H1 (cell line): ENCODE results near the gene ZIC1. TPM values are rescaled to one million over a fixed set of nuclear protein-coding genes. Genes with fewer than 3 reads are reported as not detected.

Experiments
- CTCF ChIA-PET: fragments of 300-600 bp; sonication (Branson Sonifier 250); formaldehyde crosslinking; loops from one replicate; lab custom pipeline; 2021; ENCODE audit not compliant: partially characterized antibody; lab: Charles Lee
- POLR2A ChIA-PET: fragments of 300-600 bp; sonication (Branson Sonifier 250); formaldehyde crosslinking; loops from one replicate; lab custom pipeline; 2021; ENCODE audit warnings: inconsistent platforms; ENCODE audit not compliant: partially characterized antibody; lab: Charles Lee
- DNase-seq, 2 experiments: peaks; one replicate each; pipeline versions ENCODE4 v3.0.0 to v3.0.0-alpha.2; 2010 to 2022; ENCODE audit warnings: low spot score in 2 of 2, low read depth in 1 of 2, mixed read lengths in 1 of 2
- FAIRE-seq: peaks from 2 replicates; lab custom pipeline; 2011; peaks lifted over from hg19 to GRCh38; lab: Jason Lieb, UNC
- H2AFZ ChIP-seq: 2 replicates; pipeline ENCODE4 v1.8.1; 2012; ENCODE audit warnings: low read length, inconsistent platforms
- H2AK5ac ChIP-seq: 2 replicates; pipeline ENCODE4 v1.6.1; 2013; ENCODE audit warnings: low read depth, low read length
- H2BK120ac ChIP-seq: replicated peaks from 2 replicates; pipeline ENCODE3; 2013; ENCODE audit warnings: low read depth, low read length, inconsistent platforms
- H2BK12ac ChIP-seq: 2 replicates; pipeline ENCODE4 v1.6.1; 2013; ENCODE audit warnings: low read depth, low read length
- H2BK15ac ChIP-seq: 2 replicates; pipeline ENCODE4 v1.6.1; 2013; ENCODE audit warnings: low read length
- H2BK20ac ChIP-seq: 2 replicates; pipeline ENCODE4 v1.6.1; 2013; ENCODE audit warnings: low read length
- H2BK5ac ChIP-seq: 2 replicates; pipeline ENCODE4 v1.6.1; 2013; ENCODE audit warnings: low read depth, low read length
- H3K14ac ChIP-seq: 2 replicates; pipeline ENCODE4 v1.6.1; 2013; ENCODE audit warnings: inconsistent platforms; ENCODE audit not compliant: insufficient read length
- H3K18ac ChIP-seq: 2 replicates; pipeline ENCODE4 v1.6.1; 2013; ENCODE audit warnings: low read length; ENCODE audit errors: extremely low read depth
- H3K23ac ChIP-seq: 2 replicates; pipeline ENCODE4 v1.6.1; 2013; ENCODE audit warnings: inconsistent platforms; ENCODE audit not compliant: insufficient read length
- H3K23me2 ChIP-seq: 2 replicates; pipeline ENCODE4 v1.6.1; 2013; ENCODE audit warnings: low read depth, low read length
- H3K27ac ChIP-seq: 2 replicates; pipeline ENCODE4 v1.6.1; 2011; ENCODE audit warnings: low read depth, low read length, inconsistent platforms
- H3K27me3 ChIP-seq, 4 experiments: replicated peaks in 1 of 4; 1 replicate in 1 of 4; 2 replicates in 3 of 4; pipeline versions ENCODE4 v1.6.1 to v1.8.1; 2011 to 2013; ENCODE audit warnings: low read length in 3 of 4, mild to moderate bottlenecking in 3 of 4, inconsistent platforms in 2 of 4, mixed read lengths in 2 of 4, moderate library complexity in 1 of 4; ENCODE audit not compliant: control insufficient read depth in 3 of 4, insufficient read depth in 3 of 4; ENCODE audit errors: extremely low read depth in 1 of 4
- H3K36me3 ChIP-seq, 4 experiments: 2 replicates each; pipeline versions ENCODE4 v1.6.1 to v1.8.1; 2011 to 2013; ENCODE audit warnings: mild to moderate bottlenecking in 4 of 4, low read length in 3 of 4, moderate library complexity in 2 of 4, control low read depth in 1 of 4, inconsistent platforms in 1 of 4; ENCODE audit not compliant: insufficient read depth in 4 of 4, control insufficient read depth in 2 of 4
- H3K4ac ChIP-seq: replicated peaks from 2 replicates; pipeline ENCODE3; 2013; ENCODE audit warnings: low read length, low read depth, mixed read lengths, inconsistent platforms; ENCODE audit not compliant: insufficient read length
- H3K4me1 ChIP-seq, 4 experiments: replicated peaks in 1 of 4; 1 replicate in 1 of 4; 2 replicates in 3 of 4; pipeline versions ENCODE4 v1.6.1 to v1.8.1; 2011 to 2013; ENCODE audit warnings: low read length in 3 of 4, inconsistent platforms in 2 of 4, mixed read lengths in 1 of 4; ENCODE audit not compliant: insufficient read depth in 4 of 4, control insufficient read depth in 3 of 4
- H3K4me2 ChIP-seq, 2 experiments: 2 replicates each; pipeline versions ENCODE4 v1.6.1 to v1.8.1; 2011 to 2013; ENCODE audit warnings: low read depth in 2 of 2, low read length in 2 of 2, control low read depth in 1 of 2, inconsistent platforms in 1 of 2, mild to moderate bottlenecking in 1 of 2; ENCODE audit not compliant: insufficient read depth in 1 of 2
- H3K4me3 ChIP-seq, 4 experiments: fragments of 200-600, 300-600 bp in 1 of 4; sonication (generic), shearing (Covaris generic), sonication (Bioruptor Twin) in 1 of 4; 2 replicates each; pipeline versions ENCODE4 v1.5.1 to v1.8.1; 2011 to 2016; ENCODE audit warnings: low read length in 4 of 4, low read depth in 3 of 4, control low read depth in 2 of 4, inconsistent platforms in 2 of 4, mild to moderate bottlenecking in 2 of 4, mixed read lengths in 1 of 4, moderate library complexity in 1 of 4; ENCODE audit not compliant: insufficient read depth in 2 of 4; ENCODE audit errors: extremely low read depth in 1 of 4
- H3K56ac ChIP-seq: replicated peaks from 2 replicates; pipeline ENCODE3; 2013; ENCODE audit warnings: low read depth, mild to moderate bottlenecking, mixed read lengths, low read length, inconsistent platforms; ENCODE audit not compliant: insufficient read length
- H3K79me1 ChIP-seq: 2 replicates; pipeline ENCODE4 v1.6.1; 2013; ENCODE audit warnings: low read depth, low read length, control low read depth
- H3K79me2 ChIP-seq, 2 experiments: 2 replicates each; pipeline versions ENCODE4 v1.6.1 to v1.8.1; 2012 to 2013; ENCODE audit warnings: low read length in 2 of 2, mild to moderate bottlenecking in 2 of 2, inconsistent platforms in 1 of 2; ENCODE audit not compliant: insufficient read depth in 2 of 2, control insufficient read depth in 1 of 2
- H3K9ac ChIP-seq, 4 experiments: replicated peaks in 1 of 4; 1 replicate in 1 of 4; 2 replicates in 3 of 4; pipeline versions ENCODE4 v1.6.1 to v1.8.1; 2011 to 2013; ENCODE audit warnings: low read depth in 3 of 4, low read length in 3 of 4, control low read depth in 2 of 4, mild to moderate bottlenecking in 2 of 4, moderate library complexity in 2 of 4, inconsistent platforms in 1 of 4; ENCODE audit errors: extremely low read depth in 1 of 4
- H3K9me3 ChIP-seq, 2 experiments: 2 replicates each; pipeline versions ENCODE4 v1.6.1 to v1.8.1; 2012 to 2013; ENCODE audit warnings: mild to moderate bottlenecking in 2 of 2, moderate library complexity in 2 of 2, control low read depth in 1 of 2, inconsistent platforms in 1 of 2, low read depth in 1 of 2, low read length in 1 of 2, mixed read lengths in 1 of 2; ENCODE audit not compliant: insufficient read depth in 2 of 2
- H4K20me1 ChIP-seq, 2 experiments: replicated peaks in 1 of 2; 2 replicates each; pipeline versions ENCODE3 to v1.8.1; 2011 to 2013; ENCODE audit warnings: inconsistent platforms in 2 of 2, low read length in 2 of 2, mild to moderate bottlenecking in 1 of 2; ENCODE audit not compliant: insufficient read depth in 2 of 2, control insufficient read depth in 1 of 2
- H4K5ac ChIP-seq: 2 replicates; pipeline ENCODE4 v1.6.1; 2013; ENCODE audit warnings: low read length, low read depth, mixed read lengths, inconsistent platforms; ENCODE audit not compliant: insufficient read length
- H4K8ac ChIP-seq: 2 replicates; pipeline ENCODE4 v1.8.0; 2013; ENCODE audit warnings: mild to moderate bottlenecking, moderate library complexity, low read length, inconsistent platforms; ENCODE audit not compliant: insufficient read depth; ENCODE audit errors: extremely low read depth
- H4K91ac ChIP-seq: replicated peaks from 2 replicates; pipeline ENCODE3; 2013; ENCODE audit warnings: low read length, mixed read lengths, inconsistent platforms; ENCODE audit not compliant: insufficient read length
- GTF2F1 ChIP-seq: IDR thresholded peaks from 2 replicates; pipeline ENCODE4 v1.6.1; 2012; ENCODE audit warnings: low read depth, low read length, improper control_type of control experiment, borderline replicate concordance
- HDAC2 ChIP-seq, 2 experiments: fragments of 300-600 bp in 1 of 2; sonication (generic) in 1 of 2; IDR thresholded peaks; 2 replicates each; pipeline ENCODE4 v1.6.1; 2011 to 2012; ENCODE audit warnings: low read depth in 2 of 2, low read length in 2 of 2, mild to moderate bottlenecking in 2 of 2, moderate library complexity in 2 of 2, borderline replicate concordance in 1 of 2, inconsistent platforms in 1 of 2
- JUND ChIP-seq: IDR thresholded peaks from 2 replicates; pipeline ENCODE4 v1.6.1; 2011; ENCODE audit warnings: mild to moderate bottlenecking, improper control_type of control experiment, low read length
- RFX5 ChIP-seq: IDR thresholded peaks from 2 replicates; pipeline ENCODE4 v1.6.1; 2011; ENCODE audit warnings: low read depth, low read length, improper control_type of control experiment, borderline replicate concordance
- WGBS, 2 experiments: shearing (Covaris generic) in 1 of 2; methylation state at CpG; one replicate each; pipeline versions ENCODE4 v1.1.6 to v1.1.7; 2013 to 2015; ENCODE audit warnings: low lambda C conversion rate in 2 of 2, mixed read lengths in 2 of 2, inconsistent platforms in 1 of 2, low coverage in 1 of 2, missing lambda C conversion rate in 1 of 2; ENCODE audit not compliant: insufficient replicate concordance in 2 of 2, insufficient coverage in 1 of 2, insufficient read length in 1 of 2; ENCODE audit errors: extremely low coverage in 1 of 2, missing lambda C conversion rate in 1 of 2; 5-methylcytosine and 5-hydroxymethylcytosine counted together
- polyA plus RNA-seq, 7 experiments: library from polyadenylated mRNA; depleted of rRNA in 3 of 7; stranded (reverse) in 5 of 7; unstranded in 2 of 7; fragments of >200 nt in 5 of 7; fragments of 200-250 nt in 2 of 7; gene quantifications; 1 replicate in 5 of 7; 2 replicates in 1 of 7; 4 replicates in 1 of 7; pipeline versions ENCODE4 v1.2.1 to v1.2.3, GENCODE V29; 2011 to 2013; ENCODE audit warnings: missing spikeins in 2 of 7, mixed read lengths in 2 of 7
- total RNA-seq: library from RNA; stranded (reverse); fragmentation: NEBNext Ultra II Directional; extraction: Animal tissue kit (Norgen Biotek cat#: 25700); gene quantifications from 2 replicates; pipeline ENCODE4 v1.2.1, GENCODE V29; 2021

Gene ZIC1
- total and polyA plus RNA-seq, 2 of the 8 experiments (the other 6 are each of a cell fraction or from before 2014, with no cell fraction given) = 0.80 to 2.2 TPM

DNA sequence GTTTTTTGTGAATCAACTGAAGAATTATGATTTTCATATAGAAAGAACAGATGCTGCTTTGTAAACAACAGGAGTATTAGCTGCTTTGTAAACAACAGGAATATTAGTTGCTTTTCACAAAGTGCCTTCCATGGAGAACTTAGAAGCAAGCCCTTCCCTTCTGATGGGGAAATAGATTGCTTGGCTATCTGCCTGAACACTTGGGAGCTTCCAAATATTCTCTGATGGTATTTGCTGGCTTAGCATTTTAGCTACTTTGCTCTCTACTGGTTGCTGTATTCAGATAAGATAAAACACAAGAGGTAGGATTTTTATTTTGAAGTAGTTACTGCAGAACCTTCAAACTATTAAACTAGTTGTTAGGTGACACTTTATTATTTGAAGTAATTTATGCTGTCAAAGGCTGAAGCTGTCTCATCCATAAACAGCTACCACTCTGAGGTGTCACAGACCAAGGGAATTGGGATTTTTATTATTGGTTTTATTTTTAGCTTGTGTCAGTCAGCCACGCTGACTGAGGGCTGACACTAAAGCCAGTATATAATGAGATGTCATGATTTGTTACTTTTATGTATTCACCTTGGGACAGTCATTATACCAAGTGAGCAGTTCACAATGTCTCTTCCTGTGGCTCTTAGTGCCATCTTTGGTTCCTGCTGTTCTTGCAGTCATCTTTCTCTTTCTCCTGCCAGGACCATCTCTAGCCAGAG lies 50.0 kb downstream of the ZIC1 start:
- ChIA-PET POLR2A (no interaction called here), CTCF (interaction anchor here (0.6 kb wide), 1 partner anchor 175 kb away, joined by 3 read pairs; no protein-coding TSS in a partner anchor)
- Histone ChIP-seq H2BK120ac (no peak overlapping the region), H3K79me1 (no peaks in the 10 kb centered on the region), H3K23ac (no peak overlapping the region), H3K4me3 (no peak overlapping the region), H3K18ac (no peak overlapping the region), H4K5ac (no peak overlapping the region), H2BK20ac (no peak overlapping the region), H3K4me2 (no peak overlapping the region), H3K79me2 (no peaks in the 10 kb centered on the region), H2BK12ac (no peak overlapping the region), H2AK5ac (no peak overlapping the region), H3K9me3 (no peaks in the 10 kb centered on the region), H3K56ac (no peak overlapping the region), H3K27me3 (no peaks in the 10 kb centered on the region), H3K4me1 (no peaks in the 10 kb centered on the region), H3K23me2 (no peaks in the 10 kb centered on the region), H3K4ac (no peak overlapping the region), H2BK15ac (no peak overlapping the region), H4K91ac (no peak overlapping the region), H4K20me1 (no peaks in the 10 kb centered on the region), H2AFZ (peak overlapping the region; percentile 33), H3K36me3 (no peaks in the 10 kb centered on the region), H2BK5ac (no peak overlapping the region), H3K9ac (no peak overlapping the region), H3K27ac (no peak overlapping the region), H3K14ac (no peak overlapping the region), H4K8ac (no peak overlapping the region)
- FAIRE-seq (no peak), DNase-seq (no peak)
- TF ChIP-seq GTF2F1 = no peak
- TF ChIP-seq RFX5 = no peak
- TF ChIP-seq JUND = no peak
- TF ChIP-seq HDAC2 (IDR thresholded peaks at IDR 0.05; ENCODE audit: borderline replicate concordance in 1 of 2, low read depth in 2 of 2, low read length in 2 of 2) = no peak
- 95% methylated on average over 1 of the region's 1 CpG; no CpG with 5 or more reads in 1 of the 2 experiments for WGBS, 2 experiments
